ENCODE results near the gene SIM2.

Gene SIM2

GRCh38 chr21:36699546-36700294 is 805 bp downstream of the SIM2 start:
- DNase-seq (ENCODE audit: low read depth in 3 of 3) = no peak

GRCh38 chr21:36700295-36700970 is 1.5 kb downstream of the SIM2 start:
- no peak for DNase-seq (ENCODE audit: low read depth in 3 of 3)

- DNase-seq (ENCODE audit: low read depth in 3 of 3) = no peak
These were observed 2.2 kb downstream of the SIM2 start for GRCh38 chr21:36700971-36701755.

DNA sequence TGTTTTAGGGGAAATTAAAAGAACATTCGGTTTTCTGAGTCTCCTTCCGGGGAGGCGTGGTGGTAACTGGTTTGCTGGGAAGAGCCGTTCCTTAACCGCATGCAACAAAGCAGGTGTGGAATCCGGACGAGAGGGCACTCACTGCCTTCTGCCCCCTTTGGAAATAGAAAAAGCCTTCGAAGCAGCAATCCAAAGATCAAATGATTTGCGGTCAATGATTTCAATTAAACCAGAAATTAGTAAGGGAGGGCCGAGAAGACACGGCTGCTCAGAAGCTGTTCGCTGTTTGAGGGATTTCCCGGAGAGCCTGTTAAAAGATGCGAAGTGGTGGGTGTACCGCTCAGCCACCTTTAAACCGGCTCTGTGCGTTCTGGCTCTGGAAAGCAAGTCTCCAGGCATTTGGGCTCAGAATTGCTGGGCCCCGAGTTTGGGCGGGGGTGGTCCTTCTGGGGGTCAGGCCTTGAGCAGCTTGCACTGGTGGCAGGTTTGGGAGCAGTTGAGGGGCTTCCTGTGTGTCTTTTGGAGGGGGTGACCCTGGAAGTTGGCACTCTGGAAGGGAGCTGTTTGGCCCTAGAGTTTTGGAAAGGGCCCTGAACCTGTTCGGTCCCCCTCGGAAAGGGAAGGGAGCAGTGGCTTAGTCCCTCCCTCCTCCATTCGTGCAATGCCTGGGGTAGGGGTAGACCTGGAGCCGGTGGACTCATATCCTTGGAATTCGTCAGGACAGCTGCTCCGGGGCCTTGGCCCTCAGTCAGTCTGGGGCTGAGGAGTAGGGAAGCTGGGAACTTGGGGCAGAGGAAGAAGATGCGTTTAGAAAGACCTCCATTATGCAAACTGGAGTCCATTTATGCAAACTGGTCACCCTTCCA is 3.1 kb downstream of the SIM2 start:
- no peak for DNase-seq (ENCODE audit: low read depth in 3 of 3)

DNA sequence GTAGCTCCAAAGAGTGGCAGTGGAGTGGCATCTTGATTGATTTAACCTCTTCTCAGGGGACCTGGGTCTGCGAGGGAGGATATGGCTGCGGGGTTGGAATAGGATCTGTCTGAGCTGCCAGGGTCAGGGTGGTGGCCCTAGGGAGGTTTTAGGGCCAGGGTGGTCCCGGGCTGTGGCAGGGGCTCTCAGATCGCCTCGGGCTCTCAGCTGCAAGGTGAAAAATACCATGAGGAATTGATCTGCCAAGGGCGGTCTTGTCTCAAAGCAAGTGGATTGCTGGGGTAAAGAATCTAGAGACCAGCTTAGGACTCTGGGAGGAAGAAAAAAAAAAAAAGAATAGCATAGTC is 3.7 kb downstream of the SIM2 start:
- DNase-seq (ENCODE audit: low read depth in 3 of 3) = no peak

DNA sequence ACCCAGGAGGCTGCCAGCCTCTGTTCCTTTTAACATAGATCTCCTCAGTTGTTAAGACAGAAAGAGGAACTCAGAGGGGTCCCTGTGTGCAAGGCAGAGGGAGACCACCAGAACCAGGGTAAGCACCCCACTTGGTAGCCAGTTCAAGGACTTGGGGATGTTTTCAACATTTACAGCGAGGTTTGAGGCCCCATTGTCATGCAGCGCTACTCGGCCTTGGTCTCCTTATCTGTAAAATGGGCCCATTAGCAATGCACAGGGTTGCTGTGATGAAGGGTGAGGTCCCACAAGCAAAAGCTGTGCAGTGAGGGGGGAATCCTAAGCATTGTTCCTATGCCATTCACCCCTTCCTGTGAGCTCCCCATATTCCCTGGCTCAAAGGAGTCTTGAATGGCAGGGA is 4.2 kb downstream of the SIM2 start:
- no peak for DNase-seq (ENCODE audit: low read depth in 3 of 3)

- DNase-seq (ENCODE audit: low read depth in 3 of 3) = no peak
These were observed 4.8 kb downstream of the SIM2 start for GRCh38 chr21:36703626-36704280.

DNA sequence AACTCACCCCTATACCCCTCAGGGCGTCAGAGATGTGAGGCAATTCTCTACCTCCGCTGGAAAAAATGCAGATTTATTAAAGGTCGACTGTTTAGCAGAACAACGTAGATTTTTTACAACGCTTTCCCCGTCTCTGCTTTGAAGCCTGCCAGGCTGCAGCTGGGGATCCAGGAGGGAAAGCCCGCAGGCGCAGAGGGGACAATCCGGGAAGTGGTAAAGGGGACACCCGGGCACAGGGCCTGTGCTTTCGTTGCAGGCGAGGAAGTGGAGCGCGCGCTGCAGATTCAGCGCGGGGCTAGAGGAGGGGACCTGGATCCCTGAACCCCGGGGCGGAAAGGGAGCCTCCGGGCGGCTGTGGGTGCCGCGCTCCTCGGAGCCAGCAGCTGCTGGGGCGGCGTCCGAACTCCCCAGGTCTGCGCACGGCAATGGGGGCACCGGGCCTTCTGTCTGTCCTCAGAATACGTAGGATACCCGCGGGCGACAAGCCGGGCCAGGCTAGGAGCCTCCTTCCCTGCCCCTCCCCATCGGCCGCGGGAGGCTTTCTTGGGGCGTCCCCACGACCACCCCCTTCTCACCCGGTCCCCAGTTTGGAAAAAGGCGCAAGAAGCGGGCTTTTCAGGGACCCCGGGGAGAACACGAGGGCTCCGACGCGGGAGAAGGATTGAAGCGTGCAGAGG is 5.5 kb downstream of the SIM2 start:
- no peak for DNase-seq (ENCODE audit: low read depth in 3 of 3)

GRCh38 chr21:36704958-36705678 is 6.2 kb downstream of the SIM2 start:
- DNase-seq (ENCODE audit: low read depth in 3 of 3) = no peak

DNA sequence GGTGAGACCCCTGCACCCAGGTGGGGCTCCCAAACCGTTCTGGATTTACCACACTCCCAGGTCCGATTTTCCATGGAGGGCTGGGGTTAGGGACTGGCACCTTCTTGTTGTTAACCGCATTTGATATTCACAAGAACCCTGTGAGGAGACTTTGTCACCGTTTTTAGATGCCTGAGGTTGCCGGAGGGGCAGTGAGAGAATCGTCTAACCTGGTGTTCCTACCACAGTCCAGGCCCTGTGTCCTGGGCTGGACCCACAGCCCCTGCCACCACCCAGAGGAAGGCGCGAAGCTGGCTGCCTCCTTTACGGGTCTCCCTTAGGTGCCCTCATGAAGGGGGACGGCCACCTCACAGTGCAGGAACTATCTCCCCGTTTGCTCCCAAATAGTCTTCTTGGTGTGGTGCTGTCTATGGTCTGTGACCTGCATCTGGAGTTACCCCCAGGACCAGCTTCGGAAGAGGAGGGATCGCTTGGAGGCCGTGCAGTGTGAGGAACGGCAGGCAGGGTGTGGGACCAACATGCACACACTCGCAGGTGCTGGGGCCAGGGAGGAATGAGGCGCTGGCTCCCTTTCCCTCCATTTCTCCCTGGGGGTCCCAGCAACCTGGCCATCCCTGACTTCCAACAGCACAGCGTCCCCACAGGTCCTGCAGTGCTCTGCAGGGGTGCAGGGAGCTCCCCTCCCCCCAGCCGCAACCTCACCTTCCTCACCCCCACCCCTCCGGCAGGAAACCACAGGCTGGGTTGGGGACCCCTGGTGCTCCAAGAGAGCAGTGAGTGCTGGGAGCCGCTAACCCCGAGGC is 7.0 kb downstream of the SIM2 start:
- DNase-seq (ENCODE audit: low read depth in 3 of 3) = no peak

- no peak for DNase-seq (ENCODE audit: low read depth in 3 of 3)
These were observed 7.6 kb downstream of the SIM2 start for GRCh38 chr21:36706482-36706852.

DNA sequence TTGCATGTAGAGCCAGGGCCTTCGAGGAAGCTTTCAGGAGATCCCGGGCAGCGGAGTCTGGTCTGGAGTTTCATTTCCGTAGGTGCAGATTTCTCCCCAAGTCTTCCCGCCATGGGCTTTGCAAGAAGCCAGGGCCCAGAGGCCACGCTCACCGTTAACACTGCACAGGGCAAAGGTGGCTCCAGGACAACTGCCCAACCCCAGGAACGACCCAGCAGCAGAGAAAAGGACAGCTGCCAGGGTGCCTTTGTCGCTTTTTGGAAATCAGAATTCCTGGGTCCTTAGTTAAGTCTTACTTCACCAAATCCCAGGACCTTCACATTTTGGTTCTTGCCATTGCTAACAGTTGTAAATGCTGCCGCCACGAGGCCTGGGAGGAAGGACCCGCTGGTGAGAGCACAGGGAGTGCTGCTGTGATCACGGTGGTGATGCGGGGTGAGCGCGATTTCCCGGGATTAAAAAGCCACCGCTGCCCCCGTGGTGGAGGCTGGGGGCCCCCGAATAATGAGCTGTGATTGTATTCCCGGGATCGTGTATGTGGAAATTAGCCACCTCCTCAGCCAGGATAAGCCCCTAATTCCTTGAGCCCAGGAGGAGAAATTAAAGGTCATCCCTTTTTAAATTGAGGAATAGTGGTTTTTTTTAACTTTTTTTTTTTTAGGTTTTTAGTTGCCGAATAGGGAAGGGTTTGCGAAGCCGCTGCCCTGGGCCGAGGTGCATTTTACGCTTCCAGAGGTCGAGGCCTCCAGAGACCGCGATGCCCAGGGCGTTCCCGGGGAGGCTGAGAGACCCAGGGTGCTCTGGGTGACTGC is 8.2 kb downstream of the SIM2 start:
- no peak for DNase-seq (ENCODE audit: low read depth in 3 of 3)

DNA sequence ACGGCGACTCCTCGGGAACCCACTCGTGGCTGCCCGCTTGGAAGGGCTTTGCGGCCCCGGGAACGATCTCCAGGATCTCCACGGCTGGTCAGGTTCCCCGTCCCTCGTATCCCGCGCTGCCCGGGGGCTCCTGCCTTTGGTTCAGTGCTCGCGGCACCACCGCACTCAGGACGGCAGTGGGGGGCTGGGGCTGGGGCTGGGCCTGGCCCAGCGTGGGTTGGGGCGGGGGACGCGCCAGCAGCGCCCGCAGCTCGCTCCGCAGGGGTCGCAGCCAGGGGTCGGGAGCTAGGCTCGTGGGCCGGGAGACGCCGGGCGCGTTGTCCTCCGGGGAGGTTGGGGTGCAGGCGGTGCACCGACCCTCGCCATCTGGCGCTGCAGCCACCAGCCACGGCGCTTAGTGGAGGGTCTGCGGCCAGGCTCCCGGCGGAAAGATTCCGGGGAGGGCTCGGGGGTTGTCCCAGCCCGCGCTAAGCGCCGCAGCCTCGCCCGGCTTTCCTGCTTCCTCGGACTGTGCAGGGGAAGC is 8.9 kb downstream of the SIM2 start:
- no peak for DNase-seq (ENCODE audit: low read depth in 3 of 3)

GRCh38 chr21:36708286-36709029 is 9.5 kb downstream of the SIM2 start:
- DNase-seq (ENCODE audit: low read depth in 3 of 3) = no peak

- DNase-seq (ENCODE audit: low read depth in 3 of 3) = no peak
These were observed 10.3 kb downstream of the SIM2 start for GRCh38 chr21:36709030-36709867.

DNA sequence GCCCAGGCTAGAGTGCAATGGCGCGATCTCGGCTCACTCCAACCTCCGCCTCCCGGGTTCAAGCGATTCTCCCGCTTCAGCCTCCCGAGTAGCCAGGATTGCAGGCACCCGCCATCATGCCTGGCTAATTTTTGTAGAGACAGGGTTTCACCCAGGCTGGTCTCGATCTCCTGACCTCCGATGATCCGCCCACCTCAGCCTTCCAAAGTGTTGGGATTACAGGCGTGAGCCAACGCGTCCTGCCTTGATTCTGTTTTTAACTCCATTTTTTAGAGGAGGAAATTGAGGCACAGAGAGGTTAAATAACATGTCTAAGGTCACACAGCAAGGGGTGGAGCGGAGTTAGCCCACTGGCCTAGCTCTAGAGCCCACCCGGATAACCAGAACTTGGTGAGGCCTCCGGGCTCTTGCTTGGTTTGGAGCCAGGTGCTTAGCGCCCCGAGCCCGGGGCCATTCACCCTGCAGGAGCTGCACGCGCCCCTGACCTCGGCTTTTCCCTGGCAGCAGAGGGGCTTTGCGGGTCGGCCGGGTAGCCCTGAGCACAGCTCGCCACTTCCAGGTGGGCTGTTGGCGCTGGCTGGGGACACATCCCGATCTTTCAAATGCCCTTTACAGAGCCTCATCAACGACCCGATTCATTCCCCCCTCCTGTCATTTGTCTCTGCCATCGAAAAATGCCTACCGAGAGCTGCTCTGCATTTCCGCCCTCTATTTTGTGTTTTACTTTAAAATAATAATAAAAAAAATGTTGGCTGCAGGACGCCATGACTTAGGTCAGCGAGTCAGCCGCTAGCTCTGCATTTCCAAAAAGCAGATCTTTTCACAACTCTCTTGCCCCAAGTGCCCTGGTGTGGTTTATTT is 11.2 kb downstream of the SIM2 start:
- DNase-seq (ENCODE audit: low read depth in 3 of 3) = no peak
